ENCODE data around the gene SLC30A5.
"Not testable (repeated sequence)": the region's sequence is repeated elsewhere in the genome, so short reads cannot be mapped to it uniquely, and the experiment has no call there.

SLC30A5 gene

GRCh38 chr5:69093771-69094482 is at the start of gene SLC30A5:
Gene SLC30A5 (plus strand): TSS chr5:69094014. CDS start chr5:69094256, 242 bp downstream.
- peak; percentile 96 to 99 for DNase-seq

GRCh38 chr5:69045213-69045612 is 48.6 kb upstream of the SLC30A5 start:
- not testable (repeated sequence) for DNase-seq

- DNase-seq = no peak
Observed at GRCh38 chr5:69046375-69046957, 47.3 kb upstream of the SLC30A5 start.

GRCh38 chr5:69048230-69048629 is 45.6 kb upstream of the SLC30A5 start:
- DNase-seq = peak; percentile 4 to 49

- DNase-seq = no peak
Observed at GRCh38 chr5:69049151-69049550, 44.7 kb upstream of the SLC30A5 start.

GRCh38 chr5:69049796-69050195 is 44.0 kb upstream of the SLC30A5 start:
- DNase-seq = peak in 1 of 2 experiments; percentile 10

- no peak for DNase-seq
Observed at GRCh38 chr5:69050214-69050613, 43.6 kb upstream of the SLC30A5 start.

GRCh38 chr5:69052181-69052580 is 41.6 kb upstream of the SLC30A5 start:
- no peak for DNase-seq

GRCh38 chr5:69074664-69075521 is 18.9 kb upstream of the SLC30A5 start:
- no peak for DNase-seq

GRCh38 chr5:69075522-69076179 is 18.2 kb upstream of the SLC30A5 start:
- DNase-seq = no peak

- DNase-seq = no peak
Observed at GRCh38 chr5:69078921-69079540, 14.8 kb upstream of the SLC30A5 start.

- no peak for DNase-seq
Observed at GRCh38 chr5:69079556-69079955, 14.3 kb upstream of the SLC30A5 start.

- peak in 1 of 2 experiments; percentile 33 for DNase-seq
Observed at GRCh38 chr5:69083412-69083811, 10.4 kb upstream of the SLC30A5 start.

- DNase-seq = no peak
Observed at GRCh38 chr5:69084195-69084594, 9.6 kb upstream of the SLC30A5 start.

- no peak for DNase-seq
Observed at GRCh38 chr5:69084903-69085302, 8.9 kb upstream of the SLC30A5 start.

- DNase-seq = no peak
Observed at GRCh38 chr5:69086206-69086605, 7.6 kb upstream of the SLC30A5 start.

GRCh38 chr5:69088006-69088405 is 5.8 kb upstream of the SLC30A5 start:
- DNase-seq = not testable (repeated sequence)

GRCh38 chr5:69090158-69090557 is 3.7 kb upstream of the SLC30A5 start:
- no peak for DNase-seq

GRCh38 chr5:69091771-69092170 is 2.0 kb upstream of the SLC30A5 start:
- no peak for DNase-seq

GRCh38 chr5:69092969-69093368 is 845 bp upstream of the SLC30A5 start:
- DNase-seq = no peak

- DNase-seq = no peak
Observed at GRCh38 chr5:69099302-69099701, 5.5 kb downstream of the SLC30A5 start.

- no peak for DNase-seq
Observed at GRCh38 chr5:69103521-69103920, 9.7 kb downstream of the SLC30A5 start.

Data from NCI-H524 (cell line).